ENCODE measurements around the gene TARBP2. TPM values are rescaled to one million over a fixed set of nuclear protein-coding genes. Genes with fewer than 3 reads are reported as not detected.
A peak's percentile ranks its signal among the peaks of the same experiment; 100 is the strongest.

Gene TARBP2
- total RNA-seq, 2 donors from 2014 or later, result 33.8 to 56.7 TPM

DNA sequence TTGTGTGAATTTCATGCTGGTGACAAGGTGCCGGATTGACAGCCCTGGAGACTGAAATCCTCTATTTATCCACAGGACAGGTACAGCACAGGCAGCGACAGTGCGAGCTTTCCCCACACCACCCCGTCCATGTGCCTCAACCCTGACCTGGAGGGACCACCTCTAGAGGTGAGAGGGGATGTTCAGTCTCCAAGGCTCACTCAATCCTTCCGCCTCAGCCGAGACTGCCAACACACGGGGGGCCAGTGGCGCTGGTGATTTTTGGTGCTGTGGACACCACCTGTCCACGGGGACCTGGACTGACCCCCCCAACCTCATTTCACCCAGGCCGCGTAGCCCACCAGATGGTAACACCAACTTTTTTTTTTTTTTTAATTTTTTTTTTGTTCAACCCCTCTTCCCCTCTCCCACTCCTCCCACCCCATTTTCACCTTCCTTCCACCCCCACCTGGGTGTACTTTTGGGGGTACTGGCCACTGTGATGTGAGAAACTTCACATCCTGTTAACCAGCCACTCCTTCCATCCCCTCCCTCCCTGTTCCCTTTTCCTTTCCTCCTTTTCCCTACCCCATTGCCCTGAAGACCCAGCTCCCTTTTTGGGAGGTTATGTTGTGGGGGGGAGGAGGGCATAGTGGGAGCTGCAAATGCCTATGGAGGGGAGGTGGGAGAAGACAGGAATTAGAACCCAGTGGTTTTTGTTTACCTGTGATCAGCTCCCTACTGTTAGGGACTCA is 36.2 kb upstream of the TARBP2 start:
- Mint-ChIP-seq H3K9me3 (no peaks in the 10 kb centered on the region), H3K4me1 (ENCODE audit: low read depth in 2 of 2) (peaks cover 37 to 49% of the 10 kb centered on the region in 2 donors), H3K27ac (no peak overlapping the region), H3K27me3 (no peaks in the 10 kb centered on the region), H3K4me3 (no peak overlapping the region), H3K36me3 (peaks cover 69% of the 10 kb centered on the region)
- no peak for ATAC-seq
- DNase-seq (ENCODE audit: low spot score), result no peak

DNA sequence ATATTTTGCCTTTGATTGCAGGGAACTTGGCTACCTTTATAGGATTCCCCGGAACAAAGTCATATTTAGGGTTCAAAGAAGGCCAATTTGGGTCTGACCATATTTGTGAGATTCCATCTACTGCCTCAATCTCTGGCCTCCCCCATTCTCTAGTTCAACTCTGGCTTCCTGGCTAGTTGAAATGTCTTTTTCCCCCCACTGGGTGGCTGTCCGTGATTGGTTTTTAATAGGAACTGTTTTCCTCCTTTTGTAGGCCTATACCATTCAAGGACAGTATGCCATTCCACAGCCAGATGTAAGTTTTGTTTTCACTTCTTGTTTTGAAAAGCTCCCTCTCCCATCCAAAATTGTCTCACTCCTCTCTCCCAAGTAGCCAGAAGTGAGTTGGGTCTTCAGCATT is 35.4 kb upstream of the TARBP2 start:
- no peak for DNase-seq (ENCODE audit: low spot score)
- ATAC-seq, result no peak
- Mint-ChIP-seq H3K9me3 (no peaks in the 10 kb centered on the region), H3K4me1 (ENCODE audit: low read depth in 2 of 2) (peaks cover 30 to 44% of the 10 kb centered on the region in 2 donors), H3K4me3 (no peak overlapping the region), H3K27ac (peak overlapping the region in 1 of 2 donors; percentile 57), H3K27me3 (no peaks in the 10 kb centered on the region), H3K36me3 (peaks cover 62% of the 10 kb centered on the region)

DNA sequence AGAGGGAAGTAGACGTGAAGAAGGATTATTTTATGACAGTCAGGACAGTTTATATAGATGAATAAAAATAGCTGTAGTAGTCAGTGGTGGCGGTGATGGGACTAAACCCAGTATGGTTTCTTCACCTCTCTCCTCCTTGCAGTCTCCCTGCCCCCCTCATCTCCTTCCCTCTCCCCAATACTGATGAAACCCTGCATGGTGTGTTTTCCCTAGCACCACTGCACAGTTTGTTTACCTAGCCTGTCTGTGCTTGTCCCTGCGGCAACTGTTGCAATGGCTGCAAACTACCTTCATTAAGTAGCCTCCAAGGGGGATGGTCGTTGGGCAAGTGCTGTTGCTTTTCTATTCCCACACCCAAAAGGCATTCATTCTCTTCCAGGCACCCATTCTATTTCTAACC is 34.4 kb upstream of the TARBP2 start:
- H3K9me3 Mint-ChIP-seq, result no peaks in the 10 kb centered on the region
- no peak for DNase-seq (ENCODE audit: low spot score)
- H3K27ac Mint-ChIP-seq, result peak overlapping the region in 1 of 2 donors; percentile 28
- no peaks in the 10 kb centered on the region for H3K27me3 Mint-ChIP-seq
- no peak for ATAC-seq
- H3K36me3 Mint-ChIP-seq, result peaks cover 62% of the 10 kb centered on the region
- H3K4me3 Mint-ChIP-seq, result no peak overlapping the region
- H3K4me1 Mint-ChIP-seq (ENCODE audit: low read depth in 2 of 2), result peaks cover 28 to 46% of the 10 kb centered on the region in 2 donors

DNA sequence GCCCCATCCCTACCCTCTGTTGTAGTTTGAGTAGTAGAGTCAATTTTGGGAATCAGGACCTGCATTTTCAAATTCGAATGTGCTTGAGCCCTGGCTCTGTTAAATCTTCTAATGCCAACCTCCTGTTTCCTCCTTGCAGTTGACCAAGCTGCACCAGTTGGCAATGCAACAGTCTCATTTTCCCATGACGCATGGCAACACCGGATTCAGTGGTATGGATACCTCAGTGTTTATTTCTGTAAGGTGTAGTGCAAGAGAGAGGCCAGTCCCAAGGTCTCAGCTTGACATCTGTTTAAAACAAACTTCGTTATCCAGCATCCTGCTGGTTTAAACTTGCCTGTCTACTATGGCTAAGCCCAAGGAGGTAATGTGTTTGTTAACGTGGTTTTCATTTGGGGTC is 34.0 kb upstream of the TARBP2 start:
- ATAC-seq (no peak), DNase-seq (ENCODE audit: low spot score) (no peak)
- Mint-ChIP-seq H3K4me1 (ENCODE audit: low read depth in 2 of 2) (peaks cover 31 to 50% of the 10 kb centered on the region in 2 donors), H3K9me3 (no peaks in the 10 kb centered on the region), H3K27me3 (no peaks in the 10 kb centered on the region), H3K36me3 (peaks cover 66% of the 10 kb centered on the region), H3K4me3 (no peak overlapping the region), H3K27ac (peak overlapping the region in 1 of 2 donors; percentile 28)

DNA sequence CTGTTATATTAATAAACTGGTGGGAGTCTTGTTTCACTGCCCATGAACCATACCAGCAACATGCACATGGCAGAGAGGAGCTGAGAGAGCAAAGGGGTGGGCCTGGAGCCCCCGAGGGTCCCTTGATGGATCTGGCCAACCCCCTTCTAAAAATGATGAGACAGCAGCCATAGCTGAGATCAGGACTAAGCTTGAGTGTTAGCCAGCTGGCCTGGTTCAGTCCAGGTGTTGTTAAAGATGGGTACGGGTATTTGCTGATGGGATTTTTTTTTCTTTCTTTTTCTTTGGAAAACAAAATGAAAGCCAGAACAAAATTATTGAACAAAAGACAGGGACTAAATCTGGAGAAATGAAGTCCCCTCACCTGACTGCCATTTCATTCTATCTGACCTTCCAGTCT is 33.2 kb upstream of the TARBP2 start:
- no peaks in the 10 kb centered on the region for H3K9me3 Mint-ChIP-seq
- ATAC-seq (no peak), DNase-seq (ENCODE audit: low spot score) (no peak)
- no peak overlapping the region for H3K4me3 Mint-ChIP-seq
- H3K27me3 Mint-ChIP-seq, result no peaks in the 10 kb centered on the region
- H3K27ac Mint-ChIP-seq, result no peak overlapping the region
- peaks cover 35 to 51% of the 10 kb centered on the region in 2 donors for H3K4me1 Mint-ChIP-seq (ENCODE audit: low read depth in 2 of 2)
- peaks cover 65% of the 10 kb centered on the region for H3K36me3 Mint-ChIP-seq

DNA sequence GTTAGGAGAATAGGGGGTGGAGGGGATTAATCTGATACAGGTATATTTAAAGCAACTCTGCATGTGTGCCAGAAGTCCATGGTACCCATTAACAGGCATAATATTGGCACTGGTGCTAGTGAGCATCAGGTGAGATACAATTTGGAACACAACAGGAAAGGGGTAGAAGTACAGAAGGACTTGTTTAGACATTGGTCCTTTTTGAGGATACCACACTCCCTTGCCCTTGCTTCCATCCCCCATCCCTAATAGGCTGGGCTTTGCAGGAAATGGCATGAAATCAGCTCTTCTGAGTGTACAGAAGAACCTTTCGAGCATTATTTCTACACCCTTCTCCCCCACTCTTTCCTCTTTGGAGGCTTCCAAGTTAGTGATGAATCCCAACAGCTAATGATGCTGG is 32.8 kb upstream of the TARBP2 start:
- H3K4me1 Mint-ChIP-seq (ENCODE audit: low read depth in 2 of 2), result peaks cover 32 to 51% of the 10 kb centered on the region in 2 donors
- ATAC-seq (no peak), DNase-seq (ENCODE audit: low spot score) (no peak)
- H3K4me3 Mint-ChIP-seq, result no peak overlapping the region
- H3K27me3 Mint-ChIP-seq, result no peaks in the 10 kb centered on the region
- H3K36me3 Mint-ChIP-seq, result peaks cover 61% of the 10 kb centered on the region
- peak overlapping the region in 1 of 2 donors; percentile 24 for H3K27ac Mint-ChIP-seq
- no peaks in the 10 kb centered on the region for H3K9me3 Mint-ChIP-seq

DNA sequence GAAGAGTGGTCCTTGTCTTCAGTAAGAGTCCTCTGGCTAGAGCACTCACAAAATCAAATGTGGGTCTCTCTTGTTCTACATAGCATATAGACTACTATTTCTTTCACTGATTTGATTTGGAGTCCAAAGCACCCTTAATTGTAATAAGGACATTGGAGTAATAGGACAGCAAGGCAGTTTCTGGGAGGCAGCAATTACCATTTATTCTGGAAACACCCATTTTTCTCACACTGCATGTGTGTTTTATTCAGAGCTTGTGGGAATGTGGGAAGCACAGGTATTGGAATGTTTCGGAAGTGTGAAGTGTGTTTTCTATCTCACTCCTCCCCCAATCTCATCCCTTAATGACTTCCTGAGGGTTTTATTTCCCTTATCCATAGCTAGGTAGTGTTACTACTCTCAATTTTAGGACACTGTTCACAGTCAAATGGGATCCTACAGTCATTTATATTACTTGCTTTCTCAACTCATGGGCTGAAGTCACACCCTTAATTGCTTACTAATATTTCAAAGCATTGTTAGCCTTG is 29.0 kb upstream of the TARBP2 start:
- Mint-ChIP-seq H3K27ac (peak overlapping the region; percentile 18 to 60), H3K4me3 (no peak overlapping the region), H3K9me3 (no peaks in the 10 kb centered on the region), H3K36me3 (peaks cover 65% of the 10 kb centered on the region), H3K27me3 (no peaks in the 10 kb centered on the region), H3K4me1 (ENCODE audit: low read depth in 2 of 2) (peaks cover 31 to 56% of the 10 kb centered on the region in 2 donors)
- DNase-seq (ENCODE audit: low spot score), result no peak
- ATAC-seq, result no peak

DNA sequence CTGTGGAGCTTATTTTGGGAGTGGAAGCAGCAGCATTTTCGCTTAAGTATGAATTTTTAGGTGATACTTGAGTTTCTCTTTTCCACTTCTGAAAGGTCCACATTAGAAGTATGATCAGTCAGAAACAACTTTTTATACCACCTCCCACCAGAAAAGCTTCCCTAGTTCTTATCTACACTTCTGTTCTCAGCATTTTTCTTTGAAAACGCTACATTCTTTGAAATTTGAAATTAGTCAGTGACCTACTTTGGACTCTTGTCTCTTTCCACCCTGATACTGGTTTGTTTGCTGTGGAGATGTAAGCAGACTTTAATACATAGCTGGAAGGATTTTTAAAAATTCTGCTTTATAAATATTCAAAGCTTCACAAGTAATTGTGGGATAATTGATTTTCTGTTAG is 27.0 kb upstream of the TARBP2 start:
- no peak for ATAC-seq
- H3K27ac Mint-ChIP-seq, result peak overlapping the region; percentile 48 to 80

DNA sequence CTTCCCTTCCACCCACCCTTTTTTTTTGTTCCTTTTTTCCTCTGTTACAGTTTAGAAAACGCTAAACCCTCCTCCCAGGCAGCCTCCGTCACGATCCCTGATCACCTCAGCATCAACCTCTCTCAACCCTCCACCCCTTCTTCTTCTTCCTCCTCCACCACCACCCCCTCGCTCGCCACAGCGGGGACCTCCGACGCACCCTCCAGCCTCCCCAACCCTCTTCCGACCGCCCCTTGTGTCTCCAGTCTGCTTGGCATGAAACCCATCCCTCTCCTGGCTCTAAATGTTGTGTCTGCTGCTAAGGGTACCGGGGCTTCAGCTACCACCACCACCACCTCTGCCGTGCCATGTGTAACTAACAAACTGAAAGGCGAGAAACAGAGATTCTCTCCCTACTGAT is 26.3 kb upstream of the TARBP2 start:
- DNase-seq (ENCODE audit: low spot score) (no peak), ATAC-seq (no peak)
- H3K4me1 Mint-ChIP-seq (ENCODE audit: low read depth in 2 of 2), result peaks cover 27 to 43% of the 10 kb centered on the region in 2 donors
- no peaks in the 10 kb centered on the region for H3K27me3 Mint-ChIP-seq
- peaks cover 56% of the 10 kb centered on the region for H3K36me3 Mint-ChIP-seq
- H3K27ac Mint-ChIP-seq, result peak overlapping the region; percentile 48 to 80
- H3K9me3 Mint-ChIP-seq, result no peaks in the 10 kb centered on the region
- peak overlapping the region; percentile 17 for H3K4me3 Mint-ChIP-seq

More for the DNA sequence above, 27.0 kb upstream of the TARBP2 start:
- no peak for DNase-seq (ENCODE audit: low spot score)
- H3K27me3 Mint-ChIP-seq, result no peaks in the 10 kb centered on the region
- no peaks in the 10 kb centered on the region for H3K9me3 Mint-ChIP-seq
- H3K4me1 Mint-ChIP-seq (ENCODE audit: low read depth in 2 of 2), result peaks cover 27 to 43% of the 10 kb centered on the region in 2 donors
- H3K4me3 Mint-ChIP-seq, result no peak overlapping the region
- peaks cover 49% of the 10 kb centered on the region for H3K36me3 Mint-ChIP-seq

DNA sequence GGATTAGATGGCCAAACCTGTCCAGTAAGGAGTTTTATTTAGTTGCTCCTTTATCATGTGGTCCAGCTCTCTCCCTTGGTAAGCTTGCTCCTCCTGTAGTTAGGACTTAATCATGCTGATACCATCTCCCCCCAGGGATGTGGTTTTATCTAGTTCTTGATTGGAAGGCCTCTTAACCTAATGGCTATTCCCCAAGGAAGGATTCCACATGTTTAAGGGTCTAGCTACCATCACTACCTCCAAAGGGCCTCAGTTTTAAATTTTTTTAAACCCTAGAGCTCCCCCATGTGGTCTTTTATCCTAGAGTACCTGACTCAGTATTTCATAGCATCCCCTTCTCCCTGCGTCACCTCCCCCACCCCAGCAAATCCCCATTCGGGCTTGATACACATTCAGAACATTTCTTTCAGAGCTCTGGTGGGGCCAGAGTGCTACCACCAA is 24.3 kb upstream of the TARBP2 start:
- H3K4me3 Mint-ChIP-seq, result no peak overlapping the region
- H3K36me3 Mint-ChIP-seq, result peaks cover 48% of the 10 kb centered on the region
- ATAC-seq (no peak), DNase-seq (ENCODE audit: low spot score) (no peak)
- H3K27ac Mint-ChIP-seq, result peak overlapping the region in 1 of 2 donors; percentile 38
- H3K4me1 Mint-ChIP-seq (ENCODE audit: low read depth in 2 of 2), result peaks cover 26 to 32% of the 10 kb centered on the region in 2 donors
- H3K27me3 Mint-ChIP-seq, result no peaks in the 10 kb centered on the region
- no peaks in the 10 kb centered on the region for H3K9me3 Mint-ChIP-seq

DNA sequence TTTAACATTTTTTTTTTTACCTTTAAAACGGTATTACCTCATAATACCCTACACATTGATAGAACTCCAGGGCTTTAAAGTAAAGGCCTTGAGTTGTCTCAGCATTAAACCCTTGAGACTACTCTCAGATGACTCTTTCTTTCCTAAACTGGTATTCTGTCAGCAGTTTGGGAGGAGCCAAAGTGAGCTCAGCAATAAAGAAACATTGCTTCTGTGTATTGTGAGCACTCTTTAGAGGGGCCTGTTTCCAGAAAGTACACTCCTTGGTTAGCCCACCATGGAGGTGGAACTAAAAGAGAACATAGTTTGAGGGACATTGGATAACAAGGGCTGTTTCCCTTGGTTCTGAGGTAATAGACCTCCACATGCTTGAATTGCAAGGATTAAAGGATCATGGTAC is 22.2 kb upstream of the TARBP2 start:
- ATAC-seq, result no peak
- DNase-seq (ENCODE audit: low spot score), result no peak
- Mint-ChIP-seq H3K36me3 (peaks cover 35% of the 10 kb centered on the region), H3K9me3 (no peaks in the 10 kb centered on the region), H3K4me1 (ENCODE audit: low read depth in 2 of 2) (peaks cover 21 to 30% of the 10 kb centered on the region in 2 donors), H3K27me3 (no peaks in the 10 kb centered on the region), H3K4me3 (no peak overlapping the region), H3K27ac (peak overlapping the region in 1 of 2 donors; percentile 35)

DNA sequence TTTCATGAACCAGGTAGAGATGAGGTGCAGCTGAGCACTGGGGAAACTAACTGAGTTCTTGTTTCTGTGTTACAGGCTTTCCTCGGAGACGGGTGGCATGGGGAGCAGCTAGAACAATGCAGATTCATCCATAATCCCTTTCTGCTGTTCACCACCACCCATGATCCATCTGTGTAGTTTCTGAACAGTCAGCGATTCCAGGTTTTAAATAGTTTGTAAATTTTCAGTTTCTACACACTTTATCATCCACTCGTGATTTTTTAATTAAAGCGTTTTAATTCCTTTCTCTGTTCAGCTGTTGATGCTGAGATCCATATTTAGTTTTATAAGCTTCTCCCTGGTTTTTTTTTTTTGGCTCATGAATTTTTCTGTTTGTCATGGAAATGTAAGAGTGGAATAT is 21.8 kb upstream of the TARBP2 start:
- no peak for ATAC-seq
- Mint-ChIP-seq H3K27me3 (no peaks in the 10 kb centered on the region), H3K4me3 (no peak overlapping the region)

DNA sequence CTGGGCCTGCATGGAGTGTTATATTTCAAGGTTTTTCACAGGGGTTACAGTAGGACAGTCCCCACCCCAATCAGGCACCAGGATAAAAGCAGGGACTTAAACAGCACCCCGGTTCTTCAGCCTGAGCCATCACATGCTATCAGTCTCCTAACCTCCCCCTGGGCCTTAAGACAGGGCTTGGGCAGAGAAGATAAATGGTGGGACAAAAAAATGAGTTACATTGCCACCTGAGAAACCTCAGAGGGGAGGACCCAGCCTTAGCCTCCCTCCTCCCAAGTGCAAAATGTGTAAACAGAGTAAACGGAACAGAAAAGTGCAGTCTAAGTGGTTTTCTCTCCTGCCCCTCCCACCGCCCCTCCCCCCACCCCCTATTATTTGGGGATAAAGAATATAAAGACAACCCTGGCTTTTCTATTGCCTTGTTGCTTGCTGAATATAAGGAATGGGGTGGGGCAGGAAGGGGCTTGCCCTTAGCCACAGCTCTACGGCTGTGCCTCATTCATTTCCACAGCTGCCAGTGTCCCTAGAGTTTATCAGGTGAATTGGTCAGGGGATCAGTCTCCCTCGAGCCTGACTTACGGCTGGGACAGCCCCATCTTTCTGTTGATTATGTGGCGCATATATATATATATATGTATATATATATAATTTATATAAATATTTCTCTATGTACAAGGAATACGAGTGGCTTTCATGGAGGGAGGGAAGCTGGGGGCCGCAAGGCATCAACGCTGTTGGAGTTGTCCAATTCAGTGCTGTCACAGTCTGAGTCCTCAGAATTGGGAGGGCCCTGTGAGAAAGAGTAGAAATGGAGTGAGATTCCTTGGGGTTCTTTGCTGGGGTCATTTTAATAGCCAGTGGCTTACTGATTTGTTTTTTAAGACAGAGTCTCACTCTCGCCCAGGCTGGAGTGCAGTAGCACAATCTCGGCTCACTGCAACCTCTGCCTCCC is 20.3 kb upstream of the TARBP2 start:
- Mint-ChIP-seq H3K9me3 (no peaks in the 10 kb centered on the region), H3K27ac (no peak overlapping the region), H3K36me3 (peaks cover 20% of the 10 kb centered on the region), H3K4me1 (ENCODE audit: low read depth in 2 of 2) (peaks cover 7 to 24% of the 10 kb centered on the region in 2 donors), H3K4me3 (no peak overlapping the region), H3K27me3 (no peaks in the 10 kb centered on the region)
- ATAC-seq, result no peak
- DNase-seq (ENCODE audit: low spot score), result no peak

More for the DNA sequence above, 21.8 kb upstream of the TARBP2 start:
- Mint-ChIP-seq H3K9me3 (no peaks in the 10 kb centered on the region), H3K36me3 (peaks cover 30% of the 10 kb centered on the region), H3K4me1 (ENCODE audit: low read depth in 2 of 2) (peaks cover 16 to 31% of the 10 kb centered on the region in 2 donors), H3K27ac (peak overlapping the region in 1 of 2 donors; percentile 35)
- DNase-seq (ENCODE audit: low spot score), result no peak
